HCT116 (cell line): ENCODE measurements around the gene KIF25. TPM values are rescaled to one million over a fixed set of nuclear protein-coding genes. Genes with fewer than 3 reads are reported as not detected.

Source experiments
- ATAC-seq: fragments of 200-7000 bp; cut with Tn5 transposase; 2 replicates; pipeline ENCODE4 v1.9.1; 2020; ENCODE audit warnings: mild to moderate bottlenecking, moderate library complexity
- BruUV-seq: library from RNA; stranded (reverse); fragments of 400-500 nt; replicated peaks from 2 replicates; lab custom pipeline; 2021; lab: Mats Ljungman, UMichigan
- CTCF ChIA-PET: fragments of 300-600 bp; sonication (Branson Sonifier 250); formaldehyde crosslinking; loops from one replicate; lab custom pipeline; 2021; ENCODE audit warnings: antibody characterized with exemption; lab: Charles Lee
- POLR2A ChIA-PET: fragments of 300-600, 350-600 bp; sonication (Branson Sonifier 250); formaldehyde crosslinking; loops from one replicate; lab custom pipeline; 2021; ENCODE audit warnings: antibody characterized with exemption; lab: Charles Lee
- RAD21 ChIA-PET, 2 experiments: fragments of 300-600 bp; sonication (Branson Sonifier 250); formaldehyde crosslinking; loops; one replicate each; lab custom pipeline; 2023; ENCODE audit warnings: low total read pairs in 2 of 2; ENCODE audit not compliant: uncharacterized antibody in 2 of 2, unreplicated experiment in 2 of 2, low non-redundant PET in 1 of 2; lab: Charles Lee
- DNase-seq: peaks from one replicate; pipeline ENCODE4 v3.0.0-alpha.2; 2010; ENCODE audit warnings: low read depth, low spot score
- H2AFZ ChIP-seq: fragments of 200-600 bp; shearing (Covaris generic), sonication (generic); 2 replicates; pipeline ENCODE4 v1.6.1; 2017; ENCODE audit warnings: low read depth, mixed run types, mixed read lengths, antibody characterized with exemption, low read length; ENCODE audit not compliant: poor library complexity, severe bottlenecking
- H3K27ac ChIP-seq: 2 replicates; pipeline ENCODE4 v1.5.1; 2012; ENCODE audit warnings: low read depth, low read length
- H3K27me3 ChIP-seq: fragments of 200-600 bp; sonication (generic); 2 replicates; pipeline ENCODE4 v1.6.1; 2016; ENCODE audit warnings: mixed run types, low read length, mixed read lengths; ENCODE audit not compliant: insufficient read depth
- H3K36me3 ChIP-seq, 2 experiments: fragments of 200-500 bp in 1 of 2; fragments of 200-600 bp in 1 of 2; sonication (Bioruptor generic) in 1 of 2; sonication (generic) in 1 of 2; 2 replicates each; pipeline versions ENCODE4 v1.5.1 to v1.6.1; 2014 to 2016; ENCODE audit warnings: low read length in 2 of 2, inconsistent platforms in 1 of 2, mixed read lengths in 1 of 2, mixed run types in 1 of 2; ENCODE audit not compliant: insufficient read depth in 2 of 2, control insufficient read depth in 1 of 2
- H3K4me1 ChIP-seq, 2 experiments: fragments of 200-600 bp in 1 of 2; sonication (generic) in 1 of 2; 2 replicates each; pipeline versions ENCODE4 v1.5.1 to v1.6.1; 2012 to 2017; ENCODE audit warnings: low read length in 2 of 2, inconsistent platforms in 1 of 2, mild to moderate bottlenecking in 1 of 2, mixed read lengths in 1 of 2, mixed run types in 1 of 2, moderate library complexity in 1 of 2; ENCODE audit not compliant: insufficient read depth in 2 of 2, control insufficient read depth in 1 of 2
- H3K4me2 ChIP-seq: fragments of 200-600 bp; sonication (generic); 2 replicates; pipeline ENCODE4 v1.6.1; 2017; ENCODE audit warnings: mixed run types, low read length, mixed read lengths
- H3K4me3 ChIP-seq, 2 experiments: fragments of 200-600 bp in 1 of 2; sonication (generic) in 1 of 2; replicated peaks in 1 of 2; 2 replicates each; pipeline ENCODE4 v1.5.1; 2011 to 2016; ENCODE audit warnings: low read length in 2 of 2, control low read depth in 1 of 2, low read depth in 1 of 2, mild to moderate bottlenecking in 1 of 2, mixed read lengths in 1 of 2, mixed run types in 1 of 2
- H3K79me2 ChIP-seq: fragments of 200-600 bp; sonication (generic); 2 replicates; pipeline ENCODE4 v1.6.1; 2017; ENCODE audit warnings: mild to moderate bottlenecking, mixed run types, low read length, moderate library complexity, mixed read lengths; ENCODE audit not compliant: insufficient read depth
- H3K9ac ChIP-seq: fragments of 200-600 bp; sonication (generic); 2 replicates; pipeline ENCODE4 v1.6.1; 2016; ENCODE audit warnings: low read length, mixed read lengths
- H3K9me2 ChIP-seq: fragments of 200-600 bp; sonication (generic), shearing (Covaris generic); 2 replicates; pipeline ENCODE4 v1.6.1; 2017; ENCODE audit warnings: mixed run types, mild to moderate bottlenecking, moderate library complexity; ENCODE audit not compliant: insufficient read depth
- H3K9me3 ChIP-seq, 2 experiments: fragments of 200-500 bp in 1 of 2; fragments of 200-600 bp in 1 of 2; sonication (Bioruptor generic) in 1 of 2; sonication (generic) in 1 of 2; 2 replicates each; pipeline ENCODE4 v1.6.1; 2014 to 2017; ENCODE audit warnings: low read length in 2 of 2, mixed read lengths in 2 of 2, inconsistent platforms in 1 of 2, low read depth in 1 of 2, mild to moderate bottlenecking in 1 of 2, mixed run types in 1 of 2, moderate library complexity in 1 of 2; ENCODE audit not compliant: control insufficient read depth in 1 of 2, insufficient read depth in 1 of 2
- H4K20me1 ChIP-seq: fragments of 200-600 bp; sonication (generic), shearing (Covaris generic); 2 replicates; pipeline ENCODE4 v1.6.1; 2017; ENCODE audit warnings: mixed run types, mild to moderate bottlenecking, moderate library complexity; ENCODE audit not compliant: insufficient read depth
- CBX3 ChIP-seq: IDR thresholded peaks from 2 replicates; pipeline ENCODE4 v1.6.1; 2012; ENCODE audit warnings: low read depth
- CEBPB ChIP-seq: IDR thresholded peaks from 2 replicates; pipeline ENCODE4 v1.6.1; 2012; ENCODE audit warnings: low read depth
- EGR1 ChIP-seq: IDR thresholded peaks from 2 replicates; pipeline ENCODE4 v1.6.1; 2012; ENCODE audit warnings: low read depth
- EZH2phosphoT487 ChIP-seq: fragments of 200-600 bp; IDR thresholded peaks from 2 replicates; pipeline ENCODE4 v1.6.1; 2018; ENCODE audit warnings: antibody characterized with exemption, borderline replicate concordance
- FOSL1 ChIP-seq: IDR thresholded peaks from 2 replicates; pipeline ENCODE4 v1.6.1; 2012; ENCODE audit warnings: low read depth
- POLR2A ChIP-seq: IDR thresholded peaks from 2 replicates; pipeline ENCODE4 v1.7.0; 2011; ENCODE audit warnings: borderline replicate concordance; ENCODE audit not compliant: insufficient read depth, insufficient read length; ENCODE audit errors: extremely low read depth
- RAD21 ChIP-seq: IDR thresholded peaks from 2 replicates; pipeline ENCODE4 v1.6.1; 2012; ENCODE audit warnings: low read depth, mild to moderate bottlenecking
- SP1 ChIP-seq: IDR thresholded peaks from 2 replicates; pipeline ENCODE4 v1.6.1; 2012; ENCODE audit warnings: low read depth
- SRF ChIP-seq: IDR thresholded peaks from 2 replicates; pipeline ENCODE4 v1.6.1; 2012; ENCODE audit warnings: low read depth
- TCF7L2 ChIP-seq: IDR thresholded peaks from 2 replicates; pipeline ENCODE4 v1.7.0; 2011; ENCODE audit warnings: borderline replicate concordance, inconsistent platforms; ENCODE audit not compliant: insufficient read depth, insufficient read length; ENCODE audit errors: extremely low read depth
- ZFX ChIP-seq: fragments of 450-650 bp; IDR thresholded peaks from 2 replicates; pipeline ENCODE4 v1.6.1; 2017
- intact Hi-C: fragments of 100-400 bp; cut with micrococcal nuclease; formaldehyde crosslinking; loops from 2 replicates; pipeline ENCODE4 v1.10.0; 2022
- total RNA-seq: library from RNA; stranded (reverse); gene quantifications from one replicate; pipeline ENCODE4 v1.2.1, GENCODE V29; 2021; ENCODE audit not compliant: unreplicated experiment
- TF ChIP-seq, protein P1 (sequence below): IDR thresholded peaks from 2 replicates; pipeline ENCODE4 v1.6.1; 2012
- TF ChIP-seq, protein P2 (sequence below): IDR thresholded peaks from 2 replicates; pipeline ENCODE4 v1.6.1; 2011; ENCODE audit warnings: mild to moderate bottlenecking, low read length, moderate library complexity; ENCODE audit not compliant: insufficient replicate concordance; ENCODE audit errors: extremely low read depth
- TF ChIP-seq, protein P3 (sequence below): IDR thresholded peaks from 2 replicates; pipeline ENCODE4 v1.6.1; 2012
- TF ChIP-seq, protein P4 (sequence below), 3 experiments: fragments of 200-600 bp in 1 of 3; sonication (generic) in 1 of 3; IDR thresholded peaks in 2 of 3; conservative IDR thresholded peaks in 1 of 3; 2 replicates each; pipeline ENCODE4 v1.5.1; 2012 to 2017; ENCODE audit warnings: low read depth in 2 of 3, low read length in 2 of 3, antibody characterized with exemption in 1 of 3, borderline replicate concordance in 1 of 3, control low read depth in 1 of 3, mild to moderate bottlenecking in 1 of 3, mixed read lengths in 1 of 3, mixed run types in 1 of 3, moderate library complexity in 1 of 3; ENCODE audit not compliant: insufficient read depth in 1 of 3

KIF25 gene
- total RNA-seq, 1 experiment from 2014 or later, result not detected

DNA sequence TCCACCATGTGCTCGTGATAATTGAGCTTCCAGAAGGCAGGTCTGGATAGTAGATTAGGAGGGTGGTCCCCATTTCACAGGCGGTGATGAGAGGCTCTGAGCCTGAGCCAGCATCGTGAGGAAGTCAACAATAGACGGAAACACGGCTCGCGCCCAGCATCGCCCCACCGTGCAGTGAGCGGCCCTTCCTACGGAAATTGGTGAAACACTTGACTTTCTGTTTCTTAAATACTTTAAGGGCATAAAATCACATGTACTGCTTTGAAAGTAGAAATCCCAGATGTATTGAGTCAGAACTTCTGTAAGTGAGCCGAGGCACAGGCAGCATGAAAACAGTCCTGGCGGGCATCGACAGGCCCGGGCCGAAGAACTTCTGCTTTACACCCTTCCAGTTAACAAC, 4.3 kb upstream of the KIF25 start:
- H3K9me2 ChIP-seq, result no peaks in the 10 kb centered on the region
- ATAC-seq, result no peak
- intact Hi-C loops, result no loop called here
- no peak overlapping the region for H2AFZ ChIP-seq
- POLR2A ChIA-PET, result no interaction called here
- H3K4me2 ChIP-seq, result no peak overlapping the region
- no peak for DNase-seq
- H3K27me3 ChIP-seq, result peaks cover 9% of the 10 kb centered on the region; the same call in 1 of the 2 replicates
- no TSS peak for BruUV-seq
- H3K9me3 ChIP-seq, result no peaks in the 10 kb centered on the region
- H3K4me1 ChIP-seq, result no peaks in the 10 kb centered on the region
- TF ChIP-seq, protein P1, sequence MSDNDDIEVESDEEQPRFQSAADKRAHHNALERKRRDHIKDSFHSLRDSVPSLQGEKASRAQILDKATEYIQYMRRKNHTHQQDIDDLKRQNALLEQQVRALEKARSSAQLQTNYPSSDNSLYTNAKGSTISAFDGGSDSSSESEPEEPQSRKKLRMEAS, result no peak
- no peak for TF ChIP-seq ZFX
- no peak for TF ChIP-seq CEBPB
- TF ChIP-seq SP1, result no peak
- TF ChIP-seq RAD21, result no peak
- TF ChIP-seq, protein P2, sequence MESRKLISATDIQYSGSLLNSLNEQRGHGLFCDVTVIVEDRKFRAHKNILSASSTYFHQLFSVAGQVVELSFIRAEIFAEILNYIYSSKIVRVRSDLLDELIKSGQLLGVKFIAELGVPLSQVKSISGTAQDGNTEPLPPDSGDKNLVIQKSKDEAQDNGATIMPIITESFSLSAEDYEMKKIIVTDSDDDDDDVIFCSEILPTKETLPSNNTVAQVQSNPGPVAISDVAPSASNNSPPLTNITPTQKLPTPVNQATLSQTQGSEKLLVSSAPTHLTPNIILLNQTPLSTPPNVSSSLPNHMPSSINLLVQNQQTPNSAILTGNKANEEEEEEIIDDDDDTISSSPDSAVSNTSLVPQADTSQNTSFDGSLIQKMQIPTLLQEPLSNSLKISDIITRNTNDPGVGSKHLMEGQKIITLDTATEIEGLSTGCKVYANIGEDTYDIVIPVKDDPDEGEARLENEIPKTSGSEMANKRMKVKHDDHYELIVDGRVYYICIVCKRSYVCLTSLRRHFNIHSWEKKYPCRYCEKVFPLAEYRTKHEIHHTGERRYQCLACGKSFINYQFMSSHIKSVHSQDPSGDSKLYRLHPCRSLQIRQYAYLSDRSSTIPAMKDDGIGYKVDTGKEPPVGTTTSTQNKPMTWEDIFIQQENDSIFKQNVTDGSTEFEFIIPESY, result no peak
- no peak for TF ChIP-seq CBX3
- no peak for TF ChIP-seq EGR1
- TF ChIP-seq, protein P3, sequence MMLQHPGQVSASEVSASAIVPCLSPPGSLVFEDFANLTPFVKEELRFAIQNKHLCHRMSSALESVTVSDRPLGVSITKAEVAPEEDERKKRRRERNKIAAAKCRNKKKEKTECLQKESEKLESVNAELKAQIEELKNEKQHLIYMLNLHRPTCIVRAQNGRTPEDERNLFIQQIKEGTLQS, result no peak
- TF ChIP-seq SRF, result no peak
- no peak for TF ChIP-seq TCF7L2
- TF ChIP-seq, protein P4, sequence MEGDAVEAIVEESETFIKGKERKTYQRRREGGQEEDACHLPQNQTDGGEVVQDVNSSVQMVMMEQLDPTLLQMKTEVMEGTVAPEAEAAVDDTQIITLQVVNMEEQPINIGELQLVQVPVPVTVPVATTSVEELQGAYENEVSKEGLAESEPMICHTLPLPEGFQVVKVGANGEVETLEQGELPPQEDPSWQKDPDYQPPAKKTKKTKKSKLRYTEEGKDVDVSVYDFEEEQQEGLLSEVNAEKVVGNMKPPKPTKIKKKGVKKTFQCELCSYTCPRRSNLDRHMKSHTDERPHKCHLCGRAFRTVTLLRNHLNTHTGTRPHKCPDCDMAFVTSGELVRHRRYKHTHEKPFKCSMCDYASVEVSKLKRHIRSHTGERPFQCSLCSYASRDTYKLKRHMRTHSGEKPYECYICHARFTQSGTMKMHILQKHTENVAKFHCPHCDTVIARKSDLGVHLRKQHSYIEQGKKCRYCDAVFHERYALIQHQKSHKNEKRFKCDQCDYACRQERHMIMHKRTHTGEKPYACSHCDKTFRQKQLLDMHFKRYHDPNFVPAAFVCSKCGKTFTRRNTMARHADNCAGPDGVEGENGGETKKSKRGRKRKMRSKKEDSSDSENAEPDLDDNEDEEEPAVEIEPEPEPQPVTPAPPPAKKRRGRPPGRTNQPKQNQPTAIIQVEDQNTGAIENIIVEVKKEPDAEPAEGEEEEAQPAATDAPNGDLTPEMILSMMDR (IDR thresholded peaks at IDR 0.05 in 2 of 3, conservative IDR thresholded peaks at IDR 0.05 in 1 of 3; ENCODE audit: borderline replicate concordance in 1 of 3, insufficient read depth in 1 of 3, low read depth in 2 of 3, low read length in 2 of 3), result no peak
- no peak for TF ChIP-seq EZH2phosphoT487
- no peak for TF ChIP-seq POLR2A
- no peak for TF ChIP-seq FOSL1
- no peaks in the 10 kb centered on the region for H4K20me1 ChIP-seq
- no peak overlapping the region for H3K9ac ChIP-seq
- H3K36me3 ChIP-seq, result no peaks in the 10 kb centered on the region
- CTCF ChIA-PET, result no interaction called here
- H3K27ac ChIP-seq, result no peak overlapping the region
- H3K79me2 ChIP-seq, result no peaks in the 10 kb centered on the region
- no peak overlapping the region for H3K4me3 ChIP-seq
- RAD21 ChIA-PET, result no interaction called here
